Omental fat pad (tissue), 4 donors: Measurements from ENCODE around the gene HRK. TPM values are rescaled to one million over a fixed set of nuclear protein-coding genes. Genes with fewer than 3 reads are reported as not detected.

Experiments used
- ATAC-seq: fragments of 150-250 bp; one replicate; pipeline ENCODE4 v1.9.1; 2016; ENCODE audit warnings: mild to moderate bottlenecking, moderate library complexity; ENCODE audit not compliant: low FRiP score
- DNase-seq: peaks from one replicate; pipeline ENCODE4 v3.0.0-alpha.2; 2019; ENCODE audit warnings: low spot score
- CTCF ChIP-seq, 3 donors: fragments of 450-650 bp; IDR thresholded peaks; one replicate each; pipeline ENCODE4 v1.5.1; 2016 to 2017; ENCODE audit warnings: antibody characterized with exemption in 3 of 3, mild to moderate bottlenecking in 3 of 3, moderate library complexity in 2 of 3
- total RNA-seq, 4 donors: library from RNA; depleted of rRNA; stranded (reverse); fragments of >200 nt; gene quantifications; one replicate each; pipeline ENCODE4 v1.1.0, GENCODE V29; 2016

Gene HRK
- total RNA-seq, 4 donors from 2014 or later, result 0.06 TPM; not detected in 3

GRCh38 chr12:116870306-116870705, 10.9 kb downstream of the HRK start:
- ATAC-seq (no peak), DNase-seq (no peak)
- TF ChIP-seq CTCF (IDR thresholded peaks at IDR 0.05), result no peak

DNA sequence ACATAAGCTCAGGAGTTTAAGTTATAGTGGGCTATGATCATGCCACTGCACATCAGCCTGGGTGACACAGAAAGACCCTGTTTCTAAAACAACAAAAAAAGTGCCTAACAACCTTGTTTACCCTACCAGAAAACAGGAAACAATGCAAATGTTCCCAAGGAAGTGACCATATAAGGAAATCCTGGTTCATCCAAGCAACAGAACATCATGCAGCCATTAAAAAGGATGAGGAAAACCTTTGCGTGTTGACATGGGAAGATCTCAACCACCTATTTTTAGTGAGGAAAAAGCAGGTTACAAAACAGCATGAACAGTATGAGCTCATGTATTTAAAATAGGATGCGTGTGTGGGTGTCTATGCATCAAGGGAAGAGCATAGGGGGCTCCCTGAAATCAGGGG, 13.7 kb downstream of the HRK start:
- no peak for DNase-seq
- no peak for ATAC-seq
- TF ChIP-seq CTCF (IDR thresholded peaks at IDR 0.05), result no peak

DNA sequence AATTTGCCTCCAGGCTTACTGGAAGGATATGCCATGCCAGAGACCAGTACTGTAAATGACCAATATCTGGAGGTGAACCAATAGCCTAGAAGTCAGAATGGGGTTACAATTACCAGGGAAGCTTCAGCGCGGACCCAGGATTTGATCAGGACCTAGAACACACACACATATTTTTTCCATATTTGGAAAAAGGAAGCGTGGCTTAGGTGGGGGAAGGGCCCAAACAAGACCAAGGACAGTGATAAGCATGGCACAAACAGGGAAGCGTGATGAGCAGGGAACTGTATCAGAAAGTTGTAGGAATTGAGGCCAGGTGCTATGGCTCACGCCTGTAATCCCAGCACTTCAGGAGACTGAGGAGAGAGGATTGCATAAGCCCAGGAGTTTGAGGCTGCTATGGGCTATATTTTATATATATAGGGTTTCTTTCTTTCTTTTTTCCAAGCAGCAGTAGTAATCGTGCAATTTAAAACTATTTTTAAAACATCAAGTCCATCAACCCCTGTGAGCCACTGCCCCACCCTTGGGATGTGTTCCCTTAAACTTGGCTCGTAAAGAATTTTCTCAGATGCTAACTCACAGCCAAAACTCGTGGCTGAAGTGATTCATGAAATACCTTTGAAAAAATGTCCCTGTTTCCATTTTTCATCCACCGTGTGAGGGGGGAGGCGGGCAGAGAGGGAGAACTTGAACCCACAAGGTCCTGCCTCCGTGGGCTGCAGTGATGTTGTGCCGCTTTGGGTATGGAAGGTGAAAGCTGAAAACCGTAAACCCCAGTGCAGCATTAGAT, 16.7 kb downstream of the HRK start:
- no peak for TF ChIP-seq CTCF (IDR thresholded peaks at IDR 0.05)
- ATAC-seq (no peak), DNase-seq (no peak)

- ATAC-seq (no peak), DNase-seq (no peak)
- no peak for TF ChIP-seq CTCF (IDR thresholded peaks at IDR 0.05)
Measured at GRCh38 chr12:116863275-116863767, 17.9 kb downstream of the HRK start.

DNA sequence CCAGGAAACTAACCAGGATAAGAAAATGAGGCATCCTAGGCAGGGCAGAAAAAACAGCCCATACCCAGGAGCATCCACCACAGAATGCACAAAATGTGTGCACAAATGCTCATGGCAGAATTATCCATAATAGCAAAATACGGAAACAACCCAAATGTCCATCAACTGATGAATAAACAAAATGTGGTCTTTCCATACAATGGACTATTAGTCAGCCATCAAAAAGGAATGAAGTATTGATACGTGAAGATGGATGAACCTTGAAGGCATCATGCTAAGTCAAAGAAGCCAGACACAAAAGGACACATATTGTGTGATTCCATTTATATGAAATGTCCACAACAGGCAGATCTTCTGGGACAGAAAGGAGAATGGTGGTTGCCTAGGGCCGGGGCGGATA, 19.1 kb downstream of the HRK start:
- DNase-seq, result no peak
- ATAC-seq, result no peak
- no peak for TF ChIP-seq CTCF (IDR thresholded peaks at IDR 0.05)

GRCh38 chr12:116861320-116861719, 19.9 kb downstream of the HRK start:
- ATAC-seq, result no peak
- DNase-seq, result no peak
- no peak for TF ChIP-seq CTCF (IDR thresholded peaks at IDR 0.05)

GRCh38 chr12:116860263-116860662, 21.0 kb downstream of the HRK start:
- DNase-seq, result no peak
- ATAC-seq, result no peak
- no peak for TF ChIP-seq CTCF (IDR thresholded peaks at IDR 0.05)
